HG02642 (cell line): Measurements from ENCODE around the gene WDR93.
A peak's percentile ranks its signal among the peaks of the same experiment; 100 is the strongest.
"Not testable (repeated sequence)": the region's sequence is repeated elsewhere in the genome, so short reads cannot be mapped to it uniquely, and the experiment has no call there.

ENCODE experiments used
- ATAC-seq: cut with Tn5 transposase; IDR thresholded peaks from one replicate; pipeline ENCODE4 v1.9.1; 2021; ENCODE audit warnings: mild to moderate bottlenecking; ENCODE audit not compliant: unreplicated experiment, poor library complexity

The WDR93 gene

DNA sequence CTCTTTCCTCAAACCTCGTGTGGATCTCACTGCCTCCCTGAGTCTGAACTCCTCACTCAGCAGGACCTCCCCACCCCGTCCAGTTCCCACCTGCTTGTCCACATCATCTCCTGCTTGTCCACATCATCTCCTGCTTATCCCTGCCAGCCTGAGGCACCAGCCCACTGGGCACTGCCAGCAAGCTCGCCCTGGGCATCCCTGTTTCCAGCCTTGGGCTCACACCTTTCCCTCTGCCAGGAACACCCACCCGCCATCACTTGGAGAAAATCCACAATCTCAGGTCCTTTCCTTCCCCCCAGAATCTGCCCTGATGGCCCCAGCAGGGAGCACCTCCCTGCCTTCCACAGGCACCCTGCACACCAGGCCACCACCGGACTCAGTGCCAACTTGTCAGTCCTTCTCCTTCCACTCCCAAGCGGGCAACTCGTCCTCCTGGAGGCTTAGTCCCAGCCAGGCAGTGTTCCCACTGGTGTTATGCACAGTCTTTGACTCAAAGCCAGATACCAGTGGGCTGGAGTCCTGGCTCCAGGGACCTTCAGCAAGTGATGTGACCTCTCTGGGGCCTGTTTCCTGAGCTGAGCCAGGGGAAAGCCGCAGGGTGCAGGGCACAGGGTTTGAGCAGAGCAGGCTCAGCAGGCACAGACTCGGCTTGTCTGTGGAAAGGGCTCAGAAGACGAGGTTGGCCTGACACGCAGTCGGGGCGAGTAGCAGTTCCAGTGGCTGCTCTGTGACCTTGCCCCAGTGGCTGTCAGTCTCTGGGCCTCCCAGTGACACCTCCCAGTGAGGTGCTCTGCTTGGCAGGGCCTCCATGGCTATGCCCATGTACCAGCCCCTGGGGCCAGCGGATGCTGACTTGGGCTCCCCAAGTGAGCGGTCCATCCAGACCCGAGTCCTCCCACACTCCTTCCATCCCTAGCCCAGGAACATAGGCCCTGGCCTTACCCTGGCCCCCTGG lies 76.0 kb downstream of the WDR93 start:
- no peak for ATAC-seq

DNA sequence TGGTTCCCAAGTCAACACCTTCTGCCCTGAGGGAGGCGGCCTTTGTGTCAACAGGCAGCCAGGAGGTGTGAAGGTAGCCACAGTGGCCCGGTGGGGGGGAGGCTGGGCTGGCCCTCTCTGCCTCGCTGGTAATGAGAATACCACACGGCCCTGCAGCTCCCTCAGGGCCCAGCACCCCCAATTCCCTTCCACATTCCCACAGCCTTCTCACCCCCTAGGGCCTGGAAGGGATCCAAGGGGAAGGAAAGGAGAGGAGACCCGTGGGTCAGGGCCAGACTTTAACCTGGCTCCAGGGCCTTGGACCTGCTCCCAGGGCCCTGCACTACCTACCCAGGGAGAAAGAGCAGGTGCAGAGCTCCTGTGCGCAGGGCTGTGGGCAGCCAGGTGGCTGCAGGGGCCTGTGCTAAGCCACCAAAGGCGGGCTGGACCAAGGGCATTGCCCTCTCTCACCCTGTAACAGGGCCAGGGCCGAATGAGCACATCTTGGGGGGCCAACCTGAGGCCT lies 76.9 kb downstream of the WDR93 start:
- ATAC-seq, result no peak

DNA sequence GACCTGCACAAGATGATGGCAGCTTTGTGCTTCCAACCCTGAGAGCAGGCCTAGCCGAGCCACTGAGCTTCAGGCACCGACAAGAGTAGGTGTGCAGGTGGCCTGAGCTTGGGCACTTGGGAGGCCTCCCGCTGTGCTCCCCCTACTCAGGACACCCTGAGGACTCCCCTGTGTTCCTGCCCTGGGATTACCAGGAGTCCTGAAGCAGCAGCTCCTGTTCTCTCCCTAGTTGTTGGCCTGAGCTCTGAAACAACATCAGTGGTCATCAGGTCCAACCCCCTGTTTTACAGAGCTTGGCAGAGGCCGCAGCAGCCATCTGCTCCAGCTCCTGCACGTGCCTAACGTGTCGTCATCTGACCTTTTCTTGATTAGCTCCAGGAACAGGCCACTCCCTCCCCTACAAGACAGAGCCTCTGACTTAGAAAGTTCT lies 77.5 kb downstream of the WDR93 start:
- no peak for ATAC-seq

DNA sequence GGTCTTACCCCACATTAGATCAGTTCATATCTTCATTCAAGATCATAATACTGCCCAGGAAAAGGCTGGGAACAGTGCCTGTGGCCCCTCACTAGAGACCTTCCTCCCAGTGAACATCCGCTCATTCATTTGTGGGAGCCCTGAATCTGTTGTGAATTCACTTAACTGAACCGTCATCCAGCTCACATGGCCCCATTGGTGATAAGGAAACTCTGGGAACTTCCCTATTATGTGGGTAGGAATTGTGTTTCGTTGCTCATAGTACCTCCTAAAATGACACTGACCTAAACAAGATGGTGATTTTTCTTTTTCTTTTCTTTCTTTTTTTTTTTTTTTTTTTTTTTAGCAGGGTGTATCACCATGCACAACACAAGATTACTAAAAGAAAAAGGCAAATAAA lies 78.8 kb downstream of the WDR93 start:
- no peak for ATAC-seq

DNA sequence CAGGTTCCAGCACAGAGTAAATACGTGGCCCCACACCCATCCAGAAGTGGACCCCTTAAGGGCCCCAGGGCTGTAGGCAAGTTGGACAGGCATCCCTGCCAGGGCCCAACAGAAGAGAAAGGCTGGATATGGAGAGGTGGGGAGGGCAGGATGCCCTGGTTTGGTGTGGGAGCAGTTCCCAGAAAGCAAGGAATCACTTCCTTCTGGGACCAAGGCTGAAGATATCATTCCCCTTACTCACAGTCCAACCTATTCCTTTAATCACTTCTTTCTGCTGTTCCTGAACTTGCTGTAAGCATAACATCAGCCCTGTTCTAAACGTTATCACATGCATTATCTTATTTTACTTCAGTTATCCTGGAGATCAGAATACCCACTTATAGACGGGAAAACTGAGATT lies 79.4 kb downstream of the WDR93 start:
- no peak for ATAC-seq

DNA sequence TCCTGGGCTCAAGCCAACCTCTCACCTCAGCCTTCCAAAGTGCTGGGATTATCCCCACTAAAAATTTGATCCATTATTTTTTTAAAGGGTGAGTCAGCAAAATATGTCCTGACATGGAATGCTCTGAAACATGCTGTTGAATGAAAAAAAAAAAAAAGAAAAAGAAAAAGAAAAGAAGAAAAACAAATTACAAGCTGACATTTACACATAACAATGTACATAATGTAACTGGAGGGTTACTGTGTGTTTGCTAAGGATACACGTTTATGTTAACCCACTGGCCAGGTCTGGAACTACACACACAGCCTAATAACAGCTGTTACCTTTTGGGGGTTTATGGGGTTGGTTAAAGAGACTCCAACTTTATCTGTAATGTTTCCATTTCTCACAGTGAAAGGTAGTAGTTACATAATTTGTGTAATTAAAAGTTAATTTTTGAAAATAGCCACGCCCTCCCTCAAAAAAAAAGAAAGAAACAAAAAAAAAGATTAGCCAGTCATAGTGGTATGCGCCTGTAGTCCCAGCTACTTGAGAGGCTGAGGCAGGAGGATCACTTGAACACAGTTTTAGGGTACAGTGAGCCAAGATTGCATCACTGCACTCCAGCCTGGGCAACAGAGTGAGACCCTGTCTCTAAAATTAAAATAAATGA lies 82.4 kb downstream of the WDR93 start:
- ATAC-seq, result no peak

DNA sequence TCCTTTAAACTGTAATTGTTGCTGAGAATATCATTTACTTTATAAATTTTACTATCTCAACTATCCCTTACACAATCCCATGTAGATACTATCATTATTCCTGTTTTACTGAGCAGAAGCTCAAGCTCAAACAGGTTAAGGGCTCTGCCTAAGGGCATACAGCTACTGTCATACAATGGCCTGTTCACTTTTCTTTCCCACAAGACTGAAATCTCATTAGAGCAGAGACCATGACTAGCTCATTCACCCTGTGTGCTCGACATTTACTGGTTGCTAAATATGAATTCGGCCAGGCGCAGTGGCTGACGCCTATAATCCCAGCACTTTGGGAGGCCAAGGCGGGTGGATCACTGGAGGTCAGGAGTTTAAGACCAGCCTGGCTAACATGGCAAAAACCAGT lies 83.9 kb downstream of the WDR93 start:
- no peak for ATAC-seq

DNA sequence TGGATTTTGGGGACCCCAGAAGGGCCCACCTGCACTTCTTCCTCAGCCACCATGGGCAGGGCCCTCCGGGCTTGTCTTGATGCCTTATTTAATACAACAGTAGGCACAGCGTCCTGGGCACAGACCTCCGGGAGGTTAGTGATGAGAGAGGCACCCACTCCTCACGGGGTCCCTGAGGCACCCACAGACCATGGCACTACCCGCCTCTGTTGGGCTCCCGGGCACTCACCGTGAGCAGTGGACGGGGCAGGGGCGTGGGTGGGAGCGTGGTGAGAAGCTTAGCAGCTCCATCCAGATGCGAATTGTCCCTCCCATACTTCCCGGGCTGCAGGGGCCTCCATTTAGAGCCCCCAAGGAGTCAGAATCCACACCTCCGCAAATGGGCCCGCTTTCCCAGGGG lies 85.2 kb downstream of the WDR93 start:
- ATAC-seq, result no peak

DNA sequence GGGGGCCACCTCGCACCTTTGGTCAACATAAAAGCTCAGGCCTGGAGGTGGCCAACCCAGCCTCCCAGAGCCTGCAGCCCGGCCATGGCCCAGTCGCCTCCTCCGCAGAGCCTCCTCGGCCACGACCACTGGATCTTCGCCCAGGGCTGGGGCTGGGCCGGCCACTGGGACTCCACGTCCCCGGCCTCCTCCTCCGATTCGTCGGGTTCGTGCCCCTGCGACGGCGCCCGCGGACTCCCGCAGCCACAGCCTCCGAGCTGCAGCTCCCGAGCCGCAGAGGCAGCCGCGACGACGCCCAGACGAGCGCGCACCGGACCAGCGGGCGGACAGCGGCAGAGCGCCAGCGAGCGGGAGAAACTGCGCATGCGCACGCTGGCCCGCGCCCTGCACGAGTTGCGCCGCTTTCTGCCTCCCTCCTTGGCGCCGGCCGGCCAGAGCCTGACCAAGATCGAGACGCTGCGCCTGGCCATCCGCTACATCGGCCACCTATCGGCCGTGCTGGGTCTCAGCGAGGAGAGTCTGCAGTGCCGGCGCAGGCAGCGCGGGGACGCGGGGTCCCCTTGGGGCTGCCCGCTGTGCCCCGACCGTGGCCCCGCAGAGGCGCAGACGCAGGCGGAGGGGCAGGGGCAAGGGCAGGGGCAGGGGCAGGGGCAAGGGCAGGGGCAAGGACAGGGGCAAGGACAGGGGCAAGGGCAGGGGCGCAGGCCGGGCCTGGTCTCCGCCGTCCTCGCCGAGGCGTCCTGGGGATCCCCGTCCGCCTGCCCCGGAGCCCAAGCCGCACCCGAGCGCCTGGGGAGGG lies 85.9 kb downstream of the WDR93 start, which contains the start of gene MESP2:
MESP2 (plus strand) TSS at position 59 of the 799 bp plus-strand sequence; CDS start at position 85, 26 bp downstream.
- peak; percentile 59 for ATAC-seq

DNA sequence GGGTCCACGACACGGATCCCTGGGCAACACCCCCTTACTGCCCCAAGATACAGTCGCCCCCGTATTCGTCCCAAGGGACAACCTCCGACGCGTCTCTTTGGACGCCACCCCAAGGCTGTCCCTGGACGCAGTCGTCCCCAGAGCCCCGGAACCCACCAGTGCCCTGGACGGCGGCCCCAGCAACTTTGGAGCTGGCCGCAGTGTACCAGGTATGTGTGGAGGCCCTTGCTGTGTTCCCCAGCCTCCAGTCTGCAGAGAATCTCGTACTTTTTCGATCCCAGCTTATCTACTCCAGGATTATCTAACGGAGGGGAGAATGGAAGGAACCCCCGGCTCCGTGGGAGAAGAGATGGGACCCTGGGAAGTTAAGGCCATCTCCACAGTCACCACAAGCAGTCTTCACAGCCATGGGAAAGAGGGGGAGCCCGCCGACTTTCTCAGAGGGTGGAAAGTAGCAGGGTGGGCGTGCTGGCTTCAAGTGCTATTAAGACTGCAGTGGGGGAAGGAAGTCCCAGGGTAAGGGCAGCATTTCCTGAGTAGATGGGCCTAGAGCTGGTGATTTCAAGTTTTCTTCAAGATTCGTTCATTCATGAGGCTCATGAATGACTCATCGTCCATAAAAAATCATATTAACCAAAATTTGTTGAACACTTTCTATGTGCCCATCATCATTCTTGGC lies 86.6 kb downstream of the WDR93 start:
- no peak for ATAC-seq

DNA sequence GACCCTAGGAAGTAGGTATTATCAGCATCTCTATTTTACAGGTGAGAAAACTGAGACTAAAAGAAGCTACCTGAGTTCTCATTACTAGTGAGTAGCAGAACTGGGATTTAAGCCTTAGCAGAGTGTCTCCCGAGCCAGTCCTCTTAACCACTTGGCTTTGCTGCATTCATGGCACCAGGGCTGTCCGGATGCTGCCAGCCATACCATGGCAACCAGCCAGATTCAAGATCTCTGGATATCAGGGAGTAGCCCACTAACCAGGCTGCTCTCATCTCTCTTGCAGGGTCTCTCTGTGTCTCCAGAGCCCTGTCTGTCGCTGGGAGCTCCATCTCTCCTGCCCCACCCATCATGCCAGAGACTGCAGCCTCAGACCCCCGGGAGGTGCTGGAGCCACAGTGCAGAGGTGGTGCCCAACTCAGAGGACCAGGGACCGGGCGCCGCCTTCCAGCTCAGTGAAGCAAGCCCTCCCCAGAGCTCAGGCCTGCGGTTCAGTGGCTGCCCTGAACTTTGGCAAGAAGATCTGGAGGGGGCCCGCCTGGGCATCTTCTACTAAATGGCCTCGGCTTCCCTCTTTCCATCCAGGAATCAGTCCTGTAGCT lies 87.3 kb downstream of the WDR93 start:
- ATAC-seq, result no peak

DNA sequence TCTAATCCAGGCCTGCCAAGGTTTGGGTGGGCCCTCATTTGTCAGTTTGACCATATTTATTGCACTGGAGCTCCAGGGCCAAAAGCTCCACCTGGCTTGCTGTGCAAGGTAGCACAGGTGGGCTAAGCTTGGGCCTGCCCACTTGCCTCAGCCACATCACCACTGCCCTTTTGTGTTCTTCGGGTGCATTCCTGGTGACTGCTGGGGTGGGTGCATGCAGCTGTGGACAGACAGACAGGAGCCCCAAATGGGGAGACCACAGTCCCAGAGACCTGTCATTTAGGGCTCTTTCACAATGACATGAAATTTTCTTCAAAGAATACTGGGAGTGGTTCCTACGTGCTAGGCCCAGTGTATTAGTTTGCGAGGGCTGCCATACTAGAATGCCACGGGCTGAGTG lies 88.2 kb downstream of the WDR93 start:
- no peak for ATAC-seq

DNA sequence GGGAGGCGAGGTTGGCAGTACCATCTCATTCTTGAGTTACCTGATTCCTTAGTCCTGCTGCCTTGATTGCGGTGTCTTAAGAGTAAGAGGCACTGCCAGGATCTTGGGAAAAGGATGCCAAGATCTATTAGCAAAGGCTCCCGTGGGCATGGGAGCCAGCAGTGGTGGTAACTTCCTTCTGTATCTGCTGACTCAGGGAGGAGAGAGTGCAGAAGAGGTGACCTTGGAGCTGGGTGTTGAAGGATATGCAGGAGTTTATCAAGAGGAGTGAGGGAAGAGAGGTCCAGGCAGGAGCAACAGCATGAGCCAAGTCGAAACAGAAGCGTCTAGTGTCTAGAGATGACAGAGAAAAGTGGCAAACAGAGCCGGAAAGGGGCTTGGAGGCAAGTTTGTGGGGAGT lies 90.0 kb downstream of the WDR93 start:
- no peak for ATAC-seq

DNA sequence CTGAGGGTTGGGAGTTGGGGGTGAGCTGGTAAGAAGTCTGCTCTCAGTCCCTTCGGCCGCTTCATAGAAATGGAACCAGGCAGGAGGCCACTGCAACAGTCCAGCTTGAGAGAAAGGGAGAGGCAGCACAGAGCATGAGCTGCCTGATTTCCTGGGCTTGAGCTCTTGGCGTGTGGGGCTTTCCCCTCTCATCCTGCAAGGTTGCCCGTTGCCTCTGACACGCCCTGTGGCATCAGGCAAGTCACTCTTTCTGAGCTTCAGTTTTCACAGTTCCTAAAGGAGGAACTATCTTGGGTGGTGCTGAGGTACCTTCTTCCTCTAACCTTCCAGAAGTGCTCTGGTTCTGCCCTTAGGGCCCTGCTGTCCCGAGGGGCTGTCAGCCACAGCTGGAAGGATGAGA lies 90.4 kb downstream of the WDR93 start:
- ATAC-seq, result no peak

DNA sequence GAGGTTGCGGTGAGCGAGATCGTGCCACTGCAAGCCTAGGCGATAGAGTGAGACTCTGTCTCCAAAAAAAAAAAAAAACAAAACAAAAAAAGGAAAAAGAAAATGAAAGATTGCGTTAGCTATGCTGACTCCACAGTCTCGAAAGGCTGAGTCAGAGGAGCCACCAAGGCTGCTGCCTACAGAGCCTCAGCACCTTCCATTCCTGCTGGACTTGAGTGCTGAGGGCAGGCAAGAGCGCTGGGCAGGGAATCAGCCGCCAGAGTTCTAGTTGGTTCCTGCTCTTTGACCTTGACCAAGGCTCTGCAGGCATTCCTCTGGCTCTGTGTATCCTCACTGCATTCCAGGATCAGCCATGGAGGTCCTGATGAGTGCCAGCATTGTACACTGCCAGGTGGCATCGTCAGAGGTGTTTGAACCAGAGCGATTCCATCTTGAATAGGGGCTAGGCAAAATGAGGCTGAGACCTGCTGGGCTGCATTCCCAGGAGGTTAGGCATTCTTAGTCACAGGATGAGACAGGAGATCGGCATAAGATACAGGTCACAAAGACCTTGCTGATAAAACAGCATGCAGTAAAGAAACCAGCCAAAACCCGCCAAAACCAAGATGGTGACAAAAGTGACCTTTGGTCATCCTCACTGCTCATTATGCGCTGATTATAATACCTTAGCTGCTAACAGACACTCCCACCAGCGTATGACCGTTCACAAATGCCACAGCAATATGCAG lies 91.4 kb downstream of the WDR93 start:
- no peak for ATAC-seq

DNA sequence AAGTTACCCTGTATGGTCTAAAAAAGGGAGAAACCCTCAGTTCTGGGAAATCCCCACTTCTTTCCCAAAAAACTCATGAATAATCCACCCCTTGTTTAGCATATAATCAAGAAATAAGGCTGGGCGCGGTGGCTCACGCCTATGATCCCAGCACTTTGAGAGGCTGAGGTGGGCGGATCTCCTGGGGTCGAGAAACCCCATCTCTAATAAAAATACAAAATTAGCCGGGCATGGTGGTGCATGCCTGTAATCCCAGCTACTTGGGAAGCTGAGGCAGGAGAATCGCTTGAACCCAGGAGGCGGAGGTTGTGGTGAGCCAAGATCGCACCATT lies 92.0 kb downstream of the WDR93 start:
- not testable (repeated sequence) for ATAC-seq

DNA sequence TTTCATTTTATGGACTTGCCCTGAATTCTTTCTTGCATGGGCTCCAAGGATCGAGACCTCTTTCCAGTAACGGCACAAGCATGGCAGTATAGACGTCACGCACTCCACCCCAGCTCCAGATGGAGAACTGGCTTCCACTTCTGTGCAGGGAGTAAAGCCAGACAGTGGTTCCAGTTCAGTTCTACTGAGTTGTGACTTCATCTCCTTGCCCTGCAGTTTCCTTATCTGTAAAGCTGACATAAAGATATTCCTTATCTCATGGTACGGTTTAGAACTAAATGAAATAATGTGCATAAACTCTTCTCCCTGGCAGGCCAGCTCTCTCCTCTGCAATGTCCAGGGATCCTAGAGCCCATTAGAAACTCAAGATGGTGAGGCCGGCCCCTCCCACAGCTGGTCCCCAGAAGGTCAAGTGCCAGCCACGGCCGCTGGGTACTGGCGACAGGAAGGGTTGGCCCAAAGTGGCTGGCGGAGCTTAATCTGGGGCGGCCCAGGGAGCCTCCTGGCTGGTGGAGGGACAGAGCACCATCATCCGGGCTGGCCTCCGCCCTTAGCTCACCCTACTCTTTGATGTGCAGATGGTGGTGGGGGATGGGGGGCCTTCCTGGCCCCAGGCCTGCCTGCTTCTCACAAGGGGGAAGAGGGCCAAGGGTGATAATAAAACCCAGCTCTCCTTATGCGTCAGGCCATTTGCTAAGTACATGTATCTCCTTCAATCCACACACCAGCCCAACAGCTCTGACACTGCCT lies 92.7 kb downstream of the WDR93 start:
- ATAC-seq, result no peak

DNA sequence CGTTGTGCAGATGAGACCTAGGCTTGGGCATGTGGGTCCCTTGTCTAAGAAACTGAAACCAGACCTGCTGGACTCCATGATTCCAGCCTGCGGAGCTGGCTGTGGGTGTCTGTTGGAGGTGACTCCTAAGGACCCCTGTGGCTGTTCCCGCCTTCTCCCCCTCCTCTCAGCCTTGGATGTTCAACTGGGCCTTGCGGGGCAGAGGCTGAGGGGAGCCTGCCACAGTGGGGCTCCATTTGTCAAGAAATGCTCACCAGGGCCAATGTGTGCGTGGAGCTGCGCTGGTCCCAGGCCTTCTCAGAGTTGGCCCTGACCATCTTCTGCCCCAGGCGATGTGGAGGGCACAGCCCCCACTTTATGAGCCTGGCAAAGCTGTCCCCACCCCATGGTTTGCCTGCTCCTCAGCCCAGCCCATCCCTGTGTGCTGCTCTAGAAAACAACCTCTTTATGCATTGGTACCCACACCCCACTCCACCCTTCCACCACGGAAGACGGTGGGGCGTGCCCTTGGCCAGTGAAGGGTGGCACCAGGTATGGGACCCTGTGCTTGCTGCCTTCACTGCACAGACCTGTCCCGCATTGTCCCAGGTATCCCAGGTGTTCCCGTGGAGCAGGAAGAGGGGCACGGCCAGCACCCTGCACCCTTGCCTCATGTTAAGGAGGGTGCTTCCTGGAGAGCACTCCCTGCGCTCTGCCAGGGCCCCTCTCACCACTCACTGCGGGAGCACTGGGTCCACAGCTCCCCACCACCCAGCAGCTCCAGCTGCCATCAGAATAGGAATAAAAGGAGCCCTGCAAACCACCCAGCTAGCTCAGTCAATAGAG lies 93.5 kb downstream of the WDR93 start:
- no peak for ATAC-seq
